ENCODE data around the gene UAP1.

- TF ChIP-seq MYC (IDR thresholded peaks at IDR 0.05; ENCODE audit: low read depth, low read length): no peak
- TF ChIP-seq CTCF (IDR thresholded peaks at IDR 0.05; ENCODE audit: extremely low read depth in 1 of 2, insufficient read depth in 1 of 2, low read depth in 1 of 2, low read length in 2 of 2): no peak
Measured at GRCh38 chr1:162554258-162554657, 7.3 kb upstream of the UAP1 start.
